ENCODE results near the gene TGFBRAP1.
A peak's percentile ranks its signal among the peaks of the same experiment; 100 is the strongest.

Gene TGFBRAP1

DNA sequence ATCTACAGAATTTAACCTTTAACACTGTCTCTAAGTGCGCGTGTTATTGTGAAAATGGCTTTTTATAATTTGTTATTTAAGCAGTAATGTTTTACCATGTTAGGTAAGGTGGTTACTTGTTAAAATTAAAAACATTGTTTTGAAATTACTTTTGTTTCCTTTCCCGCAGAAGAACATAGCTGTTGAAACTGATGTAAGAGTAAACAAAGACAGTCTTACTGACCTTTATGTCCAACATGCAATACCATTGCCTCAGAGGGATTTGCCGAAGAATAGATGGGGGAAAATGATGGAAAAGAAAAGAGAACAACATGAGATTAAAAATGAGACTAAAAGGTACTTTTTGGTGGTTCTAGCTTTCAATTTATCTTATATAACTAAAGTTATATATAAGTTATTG, 9.9 kb upstream of the TGFBRAP1 start:
- peaks cover 10% of the 10 kb centered on the region for H3K79me1 ChIP-seq (replicated peaks; ENCODE audit: low read length, poor library complexity, severe bottlenecking)
- DNase-seq: no peak
- H2AK5ac ChIP-seq (ENCODE audit: low read length, severe bottlenecking): no peak overlapping the region
- no peak overlapping the region for H4K91ac ChIP-seq (ENCODE audit: low read length)
- H3K9ac ChIP-seq (ENCODE audit: low read length): peak overlapping the region; percentile 98
- H3K9me3 ChIP-seq (ENCODE audit: control insufficient read depth, low read length): no peaks in the 10 kb centered on the region
- no peak overlapping the region for H3K14ac ChIP-seq (ENCODE audit: low read length in 2 of 2)
- no peak overlapping the region for H3K4ac ChIP-seq (ENCODE audit: low read depth in 1 of 2, low read length in 2 of 2)
- peaks cover 3% of the 10 kb centered on the region for H3K4me1 ChIP-seq (ENCODE audit: control insufficient read depth, insufficient read depth, low read depth, low read length)
- no peak overlapping the region for H4K8ac ChIP-seq (ENCODE audit: low read length)
- H3K23ac ChIP-seq (ENCODE audit: low read length in 2 of 2): no peak overlapping the region
- WGBS: 83% methylated on average over 2 of the region's 4 CpGs
- no peak overlapping the region for H2BK120ac ChIP-seq (ENCODE audit: low read depth, low read length)
- H2BK12ac ChIP-seq (ENCODE audit: low read length in 2 of 2): no peak overlapping the region
- H3K27me3 ChIP-seq (ENCODE audit: control insufficient read depth in 1 of 2, insufficient read depth in 1 of 2, low read length in 2 of 2): no peaks in the 10 kb centered on the region
- H3K18ac ChIP-seq (ENCODE audit: low read depth in 1 of 2, low read length in 2 of 2): no peak overlapping the region
- peak overlapping the region in 1 of 2 experiments; percentile 95 for H3K4me3 ChIP-seq (ENCODE audit: insufficient read depth in 1 of 2, low read depth in 1 of 2, low read length in 2 of 2)
- H2BK15ac ChIP-seq (ENCODE audit: low read depth, poor library complexity, severe bottlenecking): no peak overlapping the region
- no peak overlapping the region for H2AFZ ChIP-seq (ENCODE audit: low read depth, low read length)
- H3K27ac ChIP-seq (ENCODE audit: low read length, poor library complexity, severe bottlenecking): no peak overlapping the region
- peaks cover 9 to 56% of the 10 kb centered on the region in 2 experiments for H3K36me3 ChIP-seq (ENCODE audit: control insufficient read depth in 1 of 2, insufficient read depth in 2 of 2, low read depth in 1 of 2, low read length in 2 of 2)
- H3K4me2 ChIP-seq (ENCODE audit: low read length, poor library complexity, severe bottlenecking): no peak overlapping the region
- H2BK5ac ChIP-seq (ENCODE audit: low read depth, low read length, poor library complexity, severe bottlenecking): no peak overlapping the region

DNA sequence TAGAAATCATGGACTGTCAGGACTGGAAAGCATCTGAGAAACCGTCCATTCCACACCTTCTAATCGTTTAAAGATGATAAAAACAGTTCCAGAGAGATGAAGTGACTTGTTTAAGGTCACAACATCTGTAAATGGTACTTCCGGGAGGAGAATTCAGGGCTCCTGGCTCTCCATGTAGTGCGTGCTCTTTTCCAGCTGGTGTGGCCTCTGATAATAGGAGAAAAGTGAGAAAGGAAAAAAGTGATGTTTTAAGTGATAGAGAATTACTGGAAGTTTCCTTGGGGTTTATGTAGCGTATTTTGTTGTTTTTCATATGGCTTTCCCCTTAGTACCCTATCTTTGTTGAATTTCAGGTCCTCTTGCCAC, 8.5 kb upstream of the TGFBRAP1 start:
- Histone ChIP-seq H3K4me2 (ENCODE audit: low read length, poor library complexity, severe bottlenecking) (peak overlapping the region; percentile 84), H3K4me1 (ENCODE audit: control insufficient read depth, insufficient read depth, low read depth, low read length) (peaks cover 3% of the 10 kb centered on the region), H3K4me3 (ENCODE audit: insufficient read depth in 1 of 2, low read depth in 1 of 2, low read length in 2 of 2) (peak overlapping the region; percentile 84 to 95), H2BK120ac (ENCODE audit: low read depth, low read length) (no peak overlapping the region), H3K27me3 (ENCODE audit: control insufficient read depth in 1 of 2, insufficient read depth in 1 of 2, low read length in 2 of 2) (no peaks in the 10 kb centered on the region), H3K36me3 (ENCODE audit: control insufficient read depth in 1 of 2, insufficient read depth in 2 of 2, low read depth in 1 of 2, low read length in 2 of 2) (peaks cover 7 to 43% of the 10 kb centered on the region in 2 experiments), H3K9ac (ENCODE audit: low read length) (peak overlapping the region; percentile 98), H2BK15ac (ENCODE audit: low read depth, poor library complexity, severe bottlenecking) (no peak overlapping the region), H2BK5ac (ENCODE audit: low read depth, low read length, poor library complexity, severe bottlenecking) (no peak overlapping the region), H3K18ac (ENCODE audit: low read depth in 1 of 2, low read length in 2 of 2) (no peak overlapping the region), H2BK12ac (ENCODE audit: low read length in 2 of 2) (no peak overlapping the region), H3K9me3 (ENCODE audit: control insufficient read depth, low read length) (no peaks in the 10 kb centered on the region), H3K79me1 (replicated peaks; ENCODE audit: low read length, poor library complexity, severe bottlenecking) (peaks cover 9% of the 10 kb centered on the region), H3K23ac (ENCODE audit: low read length in 2 of 2) (no peak overlapping the region), H3K4ac (ENCODE audit: low read depth in 1 of 2, low read length in 2 of 2) (peak overlapping the region in 1 of 2 experiments; percentile 9), H3K14ac (ENCODE audit: low read length in 2 of 2) (no peak overlapping the region), H2AFZ (ENCODE audit: low read depth, low read length) (no peak overlapping the region), H4K91ac (ENCODE audit: low read length) (no peak overlapping the region), H4K8ac (ENCODE audit: low read length) (no peak overlapping the region), H3K27ac (ENCODE audit: low read length, poor library complexity, severe bottlenecking) (no peak overlapping the region), H2AK5ac (ENCODE audit: low read length, severe bottlenecking) (no peak overlapping the region)
- WGBS: 22% methylated on average over 4 of the region's 5 CpGs
- DNase-seq: no peak

DNA sequence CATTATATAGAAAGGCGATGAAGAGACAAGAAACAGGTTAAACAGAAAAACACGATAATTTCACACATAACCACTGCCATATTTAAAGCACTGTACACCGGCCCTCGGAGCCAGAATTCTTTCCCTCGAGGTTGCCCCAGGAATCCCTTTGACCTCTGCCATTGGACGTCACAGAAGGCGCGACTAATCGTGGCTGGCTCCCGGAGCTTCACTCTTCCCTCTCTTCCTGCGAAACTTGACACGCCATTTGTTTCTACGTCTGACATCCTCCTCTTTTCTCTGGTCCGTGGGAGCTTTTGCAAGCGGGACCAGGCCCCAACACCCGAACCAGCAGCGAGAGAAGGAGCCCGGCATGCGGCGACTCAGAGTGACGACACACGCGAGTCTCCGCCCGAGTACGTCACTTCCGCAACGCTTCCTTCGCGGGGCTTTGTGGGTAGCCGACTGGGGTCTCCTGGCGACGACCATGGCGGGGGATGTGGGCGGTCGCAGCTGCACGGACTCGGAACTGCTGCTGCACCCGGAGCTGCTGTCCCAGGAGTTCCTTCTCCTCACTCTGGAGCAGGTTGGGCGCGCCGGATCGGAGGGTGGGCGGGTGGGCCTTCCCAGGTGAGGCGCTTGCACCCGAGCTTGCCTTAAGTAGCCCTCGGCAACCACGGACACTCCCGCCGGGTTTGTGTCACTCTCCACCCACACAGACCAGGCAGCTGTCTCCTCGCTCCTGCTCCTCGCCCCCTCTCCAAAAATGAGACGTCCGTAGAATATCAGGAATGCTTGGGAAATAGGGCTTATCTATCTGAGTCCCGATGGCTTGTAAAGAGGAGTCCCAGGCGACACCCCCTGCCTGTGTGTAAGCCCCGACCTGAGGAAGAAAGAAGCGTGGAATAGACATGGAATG, 7.8 kb upstream of the TGFBRAP1 start, which contains the start of gene C2orf49:
Gene C2orf49 (plus strand): TSS at position 419 of the 898 bp plus-strand sequence. CDS start 48 bp downstream, at position 467.
- H3K9me3 ChIP-seq (ENCODE audit: control insufficient read depth, low read length): no peaks in the 10 kb centered on the region
- H3K4me1 ChIP-seq (ENCODE audit: control insufficient read depth, insufficient read depth, low read depth, low read length): peaks cover 3% of the 10 kb centered on the region
- DNase-seq: peak; percentile 91
- no peak within 1 kb of the TSS for H3K23ac ChIP-seq (ENCODE audit: low read length in 2 of 2)
- H4K8ac ChIP-seq (ENCODE audit: low read length): peak within 1 kb of the TSS; percentile 94
- peak within 1 kb of the TSS; percentile 81 for H2BK120ac ChIP-seq (ENCODE audit: low read depth, low read length)
- H3K14ac ChIP-seq (ENCODE audit: low read length in 2 of 2): peak within 1 kb of the TSS in 1 of 2 experiments; percentile 77
- peak within 1 kb of the TSS; percentile 55 to 98 for H3K4ac ChIP-seq (ENCODE audit: low read depth in 1 of 2, low read length in 2 of 2)
- H2BK15ac ChIP-seq (ENCODE audit: low read depth, poor library complexity, severe bottlenecking): no peak within 1 kb of the TSS
- H3K27ac ChIP-seq (ENCODE audit: low read length, poor library complexity, severe bottlenecking): peak within 1 kb of the TSS; percentile 96
- peak within 1 kb of the TSS; percentile 98 for H2BK5ac ChIP-seq (ENCODE audit: low read depth, low read length, poor library complexity, severe bottlenecking)
- no peak within 1 kb of the TSS for H2BK12ac ChIP-seq (ENCODE audit: low read length in 2 of 2)
- H3K4me2 ChIP-seq (ENCODE audit: low read length, poor library complexity, severe bottlenecking): peak within 1 kb of the TSS; percentile 84
- H3K36me3 ChIP-seq (ENCODE audit: control insufficient read depth in 1 of 2, insufficient read depth in 2 of 2, low read depth in 1 of 2, low read length in 2 of 2): peaks cover 6 to 37% of the 10 kb centered on the region in 2 experiments
- H2AFZ ChIP-seq (ENCODE audit: low read depth, low read length): peak within 1 kb of the TSS; percentile 95
- peak within 1 kb of the TSS; percentile 84 to 95 for H3K4me3 ChIP-seq (ENCODE audit: insufficient read depth in 1 of 2, low read depth in 1 of 2, low read length in 2 of 2)
- H4K91ac ChIP-seq (ENCODE audit: low read length): peak within 1 kb of the TSS; percentile 83
- H3K27me3 ChIP-seq (ENCODE audit: control insufficient read depth in 1 of 2, insufficient read depth in 1 of 2, low read length in 2 of 2): no peaks in the 10 kb centered on the region
- peak within 1 kb of the TSS; percentile 81 to 96 for H3K18ac ChIP-seq (ENCODE audit: low read depth in 1 of 2, low read length in 2 of 2)
- H3K79me1 ChIP-seq (replicated peaks; ENCODE audit: low read length, poor library complexity, severe bottlenecking): peaks cover 10% of the 10 kb centered on the region
- WGBS: under 1% methylated on average over 49 of the region's 58 CpGs
- H3K9ac ChIP-seq (ENCODE audit: low read length): peak within 1 kb of the TSS; percentile 98
- no peak within 1 kb of the TSS for H2AK5ac ChIP-seq (ENCODE audit: low read length, severe bottlenecking)

DNA sequence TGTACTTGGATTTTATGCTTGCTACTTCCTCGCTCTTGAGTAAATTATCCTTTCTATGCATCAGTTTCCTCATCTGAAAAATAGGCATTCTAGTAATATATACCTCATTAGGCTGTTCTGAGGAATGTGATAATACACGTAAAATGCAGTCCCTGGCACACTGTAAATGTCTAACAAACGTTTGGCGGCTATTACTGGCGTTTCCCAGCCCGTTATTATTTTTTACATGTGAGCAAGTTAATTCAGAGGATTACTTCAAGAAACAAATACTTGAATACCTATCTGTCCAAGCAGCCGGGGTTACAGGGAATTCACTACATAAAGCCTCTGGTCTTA, 7.2 kb upstream of the TGFBRAP1 start:
- no peak overlapping the region for H2AK5ac ChIP-seq (ENCODE audit: low read length, severe bottlenecking)
- peak overlapping the region in 1 of 2 experiments; percentile 95 for H3K4me3 ChIP-seq (ENCODE audit: insufficient read depth in 1 of 2, low read depth in 1 of 2, low read length in 2 of 2)
- no peak overlapping the region for H4K91ac ChIP-seq (ENCODE audit: low read length)
- WGBS: 0% methylated on average over 4 of the region's 7 CpGs
- peaks cover 3% of the 10 kb centered on the region for H3K4me1 ChIP-seq (ENCODE audit: control insufficient read depth, insufficient read depth, low read depth, low read length)
- H3K27ac ChIP-seq (ENCODE audit: low read length, poor library complexity, severe bottlenecking): peak overlapping the region; percentile 96
- H3K27me3 ChIP-seq (ENCODE audit: control insufficient read depth in 1 of 2, insufficient read depth in 1 of 2, low read length in 2 of 2): no peaks in the 10 kb centered on the region
- no peak overlapping the region for H3K14ac ChIP-seq (ENCODE audit: low read length in 2 of 2)
- DNase-seq: no peak
- no peak overlapping the region for H2BK15ac ChIP-seq (ENCODE audit: low read depth, poor library complexity, severe bottlenecking)
- H2BK12ac ChIP-seq (ENCODE audit: low read length in 2 of 2): no peak overlapping the region
- peak overlapping the region; percentile 48 for H3K4me2 ChIP-seq (ENCODE audit: low read length, poor library complexity, severe bottlenecking)
- peaks cover 3 to 31% of the 10 kb centered on the region in 2 experiments for H3K36me3 ChIP-seq (ENCODE audit: control insufficient read depth in 1 of 2, insufficient read depth in 2 of 2, low read depth in 1 of 2, low read length in 2 of 2)
- H3K4ac ChIP-seq (ENCODE audit: low read depth in 1 of 2, low read length in 2 of 2): peak overlapping the region in 1 of 2 experiments; percentile 3
- no peak overlapping the region for H2BK5ac ChIP-seq (ENCODE audit: low read depth, low read length, poor library complexity, severe bottlenecking)
- H3K9ac ChIP-seq (ENCODE audit: low read length): peak overlapping the region; percentile 98
- H2AFZ ChIP-seq (ENCODE audit: low read depth, low read length): no peak overlapping the region
- H3K18ac ChIP-seq (ENCODE audit: low read depth in 1 of 2, low read length in 2 of 2): no peak overlapping the region
- no peaks in the 10 kb centered on the region for H3K9me3 ChIP-seq (ENCODE audit: control insufficient read depth, low read length)
- no peak overlapping the region for H2BK120ac ChIP-seq (ENCODE audit: low read depth, low read length)
- H4K8ac ChIP-seq (ENCODE audit: low read length): no peak overlapping the region
- no peak overlapping the region for H3K23ac ChIP-seq (ENCODE audit: low read length in 2 of 2)
- H3K79me1 ChIP-seq (replicated peaks; ENCODE audit: low read length, poor library complexity, severe bottlenecking): peaks cover 9% of the 10 kb centered on the region

All from mesenchymal stem cell (in vitro differentiated cells and primary cell).